Anterior cingulate cortex (tissue), 58 donors: Measurements from ENCODE around the gene FBXL5.
A peak's percentile ranks its signal among the peaks of the same experiment; 100 is the strongest.

ENCODE experiments used
- DNase-seq, 58 donors: peaks; one replicate each; lab custom pipeline; 2025; lab: John Stamatoyannopoulos, UW

FBXL5 gene

GRCh38 chr4:15681067-15681371 is 25.9 kb upstream of the FBXL5 start:
- no peak for DNase-seq

GRCh38 chr4:15677507-15677988 is 22.4 kb upstream of the FBXL5 start:
- DNase-seq = no peak

GRCh38 chr4:15676899-15677298 is 21.7 kb upstream of the FBXL5 start:
- no peak for DNase-seq

- DNase-seq = no peak
Observed at GRCh38 chr4:15676039-15676438, 20.9 kb upstream of the FBXL5 start.

GRCh38 chr4:15675356-15675755 is 20.2 kb upstream of the FBXL5 start:
- no peak for DNase-seq

GRCh38 chr4:15674926-15675325 is 19.8 kb upstream of the FBXL5 start:
- DNase-seq = no peak

- no peak for DNase-seq
Observed at GRCh38 chr4:15674046-15674445, 18.9 kb upstream of the FBXL5 start.

- no peak for DNase-seq
Observed at GRCh38 chr4:15673337-15673736, 18.2 kb upstream of the FBXL5 start.

GRCh38 chr4:15672101-15672500 is 16.9 kb upstream of the FBXL5 start:
- no peak for DNase-seq

- no peak for DNase-seq
Observed at GRCh38 chr4:15670576-15670975, 15.4 kb upstream of the FBXL5 start.

- DNase-seq = no peak
Observed at GRCh38 chr4:15668566-15669435, 13.6 kb upstream of the FBXL5 start.

- no peak for DNase-seq
Observed at GRCh38 chr4:15667006-15667405, 11.8 kb upstream of the FBXL5 start.

GRCh38 chr4:15665753-15666365 is 10.7 kb upstream of the FBXL5 start:
- no peak for DNase-seq

- no peak for DNase-seq
Observed at GRCh38 chr4:15659768-15660570, 4.8 kb upstream of the FBXL5 start.

GRCh38 chr4:15658781-15659180 is 3.6 kb upstream of the FBXL5 start:
- DNase-seq = no peak

- no peak for DNase-seq
Observed at GRCh38 chr4:15658136-15658770, 3.1 kb upstream of the FBXL5 start.

GRCh38 chr4:15657366-15657765 is 2.2 kb upstream of the FBXL5 start:
- no peak for DNase-seq

- DNase-seq = peak in 14 of 58 donors; percentile 9 to 61 (median 40)
Observed at GRCh38 chr4:15656038-15656470, 897 bp upstream of the FBXL5 start.

- peak in 54 of 58 donors; percentile 4 to 78 (median 46) for DNase-seq
Observed at GRCh38 chr4:15654593-15655222, 449 bp downstream of the FBXL5 start.
